D721Med (cell line): ENCODE measurements around the gene NAP1L1.

ENCODE experiments used
- DNase-seq: peaks from one replicate; pipeline ENCODE4 v3.0.0; 2011; ENCODE audit warnings: low spot score; ENCODE audit not compliant: insufficient read length
- FAIRE-seq: peaks from 2 replicates; lab custom pipeline; 2011; peaks lifted over from hg19 to GRCh38; lab: Jason Lieb, UNC
- TF ChIP-seq, protein P1 (sequence below): IDR thresholded peaks from 2 replicates; pipeline ENCODE4 v1.5.1; 2012; ENCODE audit warnings: mild to moderate bottlenecking, control low read depth; ENCODE audit not compliant: insufficient read depth; ENCODE audit errors: missing control alignments

The NAP1L1 gene

DNA sequence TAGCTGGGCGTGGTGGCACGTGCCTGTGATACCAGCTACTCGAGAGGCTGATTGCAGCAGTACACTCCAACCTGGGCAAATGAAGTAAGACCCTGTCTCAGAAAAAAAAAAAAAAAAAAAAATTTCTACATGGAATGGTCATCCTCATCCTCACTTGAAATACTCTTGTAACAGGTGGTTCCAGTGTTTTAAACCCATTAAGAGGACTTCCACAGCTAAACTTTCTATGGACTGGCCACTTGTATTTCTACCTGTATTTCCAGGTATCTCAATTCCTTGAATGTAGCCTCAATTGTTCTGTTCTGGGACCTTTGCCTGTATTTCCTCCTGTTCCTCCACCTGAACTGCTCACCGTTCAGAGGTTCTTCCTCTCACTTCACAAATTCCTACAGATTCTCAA, 41.1 kb downstream of the NAP1L1 start:
- DNase-seq (no peak), FAIRE-seq (no peak)
- TF ChIP-seq, protein P1, sequence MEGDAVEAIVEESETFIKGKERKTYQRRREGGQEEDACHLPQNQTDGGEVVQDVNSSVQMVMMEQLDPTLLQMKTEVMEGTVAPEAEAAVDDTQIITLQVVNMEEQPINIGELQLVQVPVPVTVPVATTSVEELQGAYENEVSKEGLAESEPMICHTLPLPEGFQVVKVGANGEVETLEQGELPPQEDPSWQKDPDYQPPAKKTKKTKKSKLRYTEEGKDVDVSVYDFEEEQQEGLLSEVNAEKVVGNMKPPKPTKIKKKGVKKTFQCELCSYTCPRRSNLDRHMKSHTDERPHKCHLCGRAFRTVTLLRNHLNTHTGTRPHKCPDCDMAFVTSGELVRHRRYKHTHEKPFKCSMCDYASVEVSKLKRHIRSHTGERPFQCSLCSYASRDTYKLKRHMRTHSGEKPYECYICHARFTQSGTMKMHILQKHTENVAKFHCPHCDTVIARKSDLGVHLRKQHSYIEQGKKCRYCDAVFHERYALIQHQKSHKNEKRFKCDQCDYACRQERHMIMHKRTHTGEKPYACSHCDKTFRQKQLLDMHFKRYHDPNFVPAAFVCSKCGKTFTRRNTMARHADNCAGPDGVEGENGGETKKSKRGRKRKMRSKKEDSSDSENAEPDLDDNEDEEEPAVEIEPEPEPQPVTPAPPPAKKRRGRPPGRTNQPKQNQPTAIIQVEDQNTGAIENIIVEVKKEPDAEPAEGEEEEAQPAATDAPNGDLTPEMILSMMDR, result no peak

DNA sequence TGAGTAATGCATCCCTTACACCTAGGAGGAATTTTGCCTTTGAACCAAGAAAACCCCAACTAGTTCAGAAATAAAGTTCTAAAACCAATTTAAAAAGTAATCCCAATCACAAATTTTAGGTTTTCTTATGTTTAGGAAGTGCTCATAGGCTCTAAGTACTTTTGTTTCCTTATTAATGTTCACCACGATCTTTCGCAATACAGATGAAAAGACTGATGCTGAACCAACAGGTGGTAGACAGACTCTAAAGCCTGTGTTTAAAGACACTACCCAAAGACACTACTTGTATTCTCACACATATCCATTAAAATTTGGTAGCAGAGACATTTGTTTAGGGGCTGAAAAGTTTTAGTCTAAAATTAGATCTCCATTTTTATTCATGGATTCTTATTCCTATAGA, 42.3 kb downstream of the NAP1L1 start:
- FAIRE-seq, result no peak
- TF ChIP-seq, protein P1, result no peak
- DNase-seq, result no peak

DNA sequence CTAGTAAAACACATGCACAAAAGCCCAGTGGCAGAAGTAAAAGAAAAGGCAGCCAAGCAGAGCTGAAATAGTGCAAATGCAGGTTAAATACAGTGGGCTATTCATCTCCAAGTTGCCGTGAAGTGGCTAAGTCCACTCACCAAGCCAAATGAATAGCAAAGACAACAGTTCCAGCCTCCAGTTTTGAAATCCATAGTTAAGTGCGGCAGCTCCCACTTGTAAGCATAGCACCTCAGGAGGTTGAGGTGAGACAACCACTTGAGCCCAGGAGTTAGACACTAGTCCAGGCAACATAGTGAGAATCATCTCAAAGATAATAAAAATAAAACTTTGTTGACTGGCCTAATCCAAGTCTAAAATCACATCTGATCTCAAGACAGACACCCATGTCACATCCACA, 43.1 kb downstream of the NAP1L1 start:
- no peak for FAIRE-seq
- DNase-seq, result no peak
- TF ChIP-seq, protein P1, result no peak

DNA sequence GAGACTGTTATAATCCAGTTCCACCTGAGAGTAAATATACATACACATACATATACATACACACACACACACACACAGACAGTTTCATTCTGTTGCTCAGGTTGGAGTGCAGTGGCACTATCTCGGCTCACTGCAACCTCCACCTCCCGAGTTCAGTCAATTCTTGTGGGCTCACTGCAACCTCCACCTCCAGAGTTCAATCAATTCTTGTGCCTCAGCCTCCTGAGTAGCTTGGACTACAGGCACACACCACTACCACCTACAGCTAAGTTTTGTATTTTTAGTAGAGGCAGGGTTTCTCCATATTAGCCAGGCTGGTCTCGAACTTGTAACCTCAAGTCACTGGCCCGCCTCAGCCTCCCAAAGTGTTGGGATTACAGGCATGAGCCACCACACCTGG, 44.0 kb downstream of the NAP1L1 start:
- FAIRE-seq (no peak), DNase-seq (no peak)
- TF ChIP-seq, protein P1, result no peak

DNA sequence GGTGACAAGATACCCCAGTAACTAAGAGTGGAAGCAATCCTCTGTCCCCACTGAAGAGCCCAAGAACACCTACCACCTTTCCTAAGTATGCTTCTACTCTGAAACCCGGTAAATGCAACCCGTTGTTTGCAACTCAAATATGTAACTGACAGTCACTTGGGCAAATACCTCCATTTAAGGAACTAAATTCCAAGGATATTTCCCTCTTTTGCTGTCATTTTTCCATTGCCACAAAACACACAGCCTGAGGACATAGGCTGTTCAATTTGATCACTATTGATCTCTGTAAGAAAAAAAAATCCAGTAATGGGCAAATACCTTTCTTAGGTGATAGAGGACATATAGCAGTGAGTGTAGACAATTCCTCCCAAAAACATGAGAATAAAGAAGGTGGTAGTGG, 46.3 kb downstream of the NAP1L1 start:
- TF ChIP-seq, protein P1, result no peak
- DNase-seq (no peak), FAIRE-seq (no peak)

DNA sequence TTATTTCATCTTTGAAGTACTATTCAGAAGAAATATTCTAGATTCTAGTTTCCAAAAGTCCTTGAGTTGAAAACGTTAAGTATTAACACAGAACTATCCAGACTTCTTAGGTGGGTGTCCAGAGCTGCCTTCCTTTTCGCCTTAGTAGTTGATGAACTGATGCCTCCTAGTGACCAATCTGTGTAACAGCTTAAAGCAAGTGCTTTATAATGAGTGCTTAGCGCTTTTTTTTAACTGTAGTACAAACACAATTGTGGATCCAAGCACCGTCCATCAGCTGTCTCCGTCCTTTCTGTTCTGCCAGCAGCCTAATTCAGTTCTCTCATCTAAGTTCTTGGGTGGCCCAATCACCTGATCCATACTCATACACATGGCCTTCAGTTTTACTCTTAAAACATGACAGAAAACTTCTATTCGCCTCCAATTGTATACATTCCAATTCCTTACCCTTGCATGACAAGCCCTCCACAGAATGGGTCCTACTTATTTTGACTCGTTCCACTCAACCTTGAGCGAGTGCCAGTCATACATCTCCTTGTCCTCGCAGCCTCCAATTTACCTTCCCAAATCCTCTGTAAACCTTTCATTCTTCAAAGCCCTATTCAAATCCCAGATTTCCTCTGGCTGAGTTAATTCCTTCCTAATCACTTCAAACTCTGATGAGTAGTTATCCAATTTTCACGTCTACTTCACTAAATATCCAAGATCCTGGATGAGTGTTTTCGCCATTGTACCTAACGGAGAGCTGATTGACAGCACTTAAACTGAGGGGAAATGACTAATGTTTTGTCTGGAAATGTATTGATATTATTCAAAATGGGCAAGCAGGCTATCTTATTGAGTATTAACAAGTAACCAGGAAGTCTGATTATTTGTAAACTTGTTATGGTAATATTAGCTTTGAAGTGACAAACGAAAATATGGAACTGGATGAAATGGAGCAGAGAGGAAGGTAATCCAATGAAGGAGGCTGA, 47.1 kb downstream of the NAP1L1 start:
- FAIRE-seq, result peak; percentile 91

More for the DNA sequence above, 47.1 kb downstream of the NAP1L1 start:
- DNase-seq, result peak; percentile 21
- TF ChIP-seq, protein P1, result peak; percentile 95
